GM23338 (cell line): ENCODE measurements around the gene NUBPL. TPM values are rescaled to one million over a fixed set of nuclear protein-coding genes. Genes with fewer than 3 reads are reported as not detected.
"Not testable (repeated sequence)": the region's sequence is repeated elsewhere in the genome, so short reads cannot be mapped to it uniquely, and the experiment has no call there.

ENCODE experiments used
- ATAC-seq: fragments of 200-7000 bp; cut with Tn5 transposase; 3 replicates; pipeline ENCODE4 v1.9.1; 2020
- DNase-seq: peaks from one replicate; pipeline ENCODE4 v3.0.0-alpha.2; 2015; ENCODE audit warnings: low spot score
- H2AFZ ChIP-seq: fragments of 200-600 bp; sonication (generic); 2 replicates; pipeline ENCODE4 v1.8.0; 2016; ENCODE audit warnings: antibody characterized with exemption, mild to moderate bottlenecking, moderate library complexity
- H3F3A ChIP-seq: fragments of 200-600 bp; sonication (generic); replicated peaks from 2 replicates; pipeline ENCODE4 v1.8.0; 2017; ENCODE audit warnings: antibody characterized with exemption, mixed run types, low read depth
- H3K27ac ChIP-seq: fragments of 200-600 bp; sonication (generic); 2 replicates; pipeline ENCODE4 v1.6.1; 2016; ENCODE audit warnings: low read depth
- H3K27me3 ChIP-seq: fragments of 200-600 bp; sonication (generic); 2 replicates; pipeline ENCODE4 v1.8.0; 2016; ENCODE audit warnings: mild to moderate bottlenecking, mixed run types, moderate library complexity; ENCODE audit not compliant: insufficient read depth
- H3K36me3 ChIP-seq: fragments of 200-600 bp; sonication (generic); 2 replicates; pipeline ENCODE4 v1.8.0; 2016; ENCODE audit warnings: mild to moderate bottlenecking; ENCODE audit not compliant: insufficient read depth
- H3K4me1 ChIP-seq: fragments of 200-600 bp; sonication (generic); 2 replicates; pipeline ENCODE4 v1.8.0; 2016; ENCODE audit warnings: mild to moderate bottlenecking, moderate library complexity; ENCODE audit not compliant: insufficient read depth
- H3K4me2 ChIP-seq: fragments of 200-600 bp; sonication (generic); 2 replicates; pipeline ENCODE4 v1.7.1; 2017; ENCODE audit warnings: mixed run types
- H3K4me3 ChIP-seq: fragments of 200-600 bp; sonication (generic); 2 replicates; pipeline ENCODE4 v1.6.1; 2016; ENCODE audit warnings: mixed run types
- H3K79me2 ChIP-seq: fragments of 200-600 bp; sonication (generic); replicated peaks from 2 replicates; pipeline ENCODE4 v1.8.0; 2017; ENCODE audit warnings: mild to moderate bottlenecking; ENCODE audit not compliant: insufficient read depth
- H3K9me2 ChIP-seq: fragments of 200-600 bp; sonication (generic); 2 replicates; pipeline ENCODE4 v1.8.0; 2017; ENCODE audit not compliant: insufficient read depth
- H4K20me1 ChIP-seq: fragments of 200-600 bp; sonication (generic); replicated peaks from 2 replicates; pipeline ENCODE4 v1.8.0; 2017; ENCODE audit warnings: mild to moderate bottlenecking; ENCODE audit not compliant: insufficient read depth
- H3K27ac Mint-ChIP-seq: 2 replicates; pipeline ENCODE4 v1.8.0; 2020; ENCODE audit warnings: inconsistent platforms, mild to moderate bottlenecking, moderate library complexity, mixed read lengths
- H3K27me3 Mint-ChIP-seq: 3 replicates; pipeline ENCODE4 v1.8.0; 2022; ENCODE audit warnings: low read depth, mild to moderate bottlenecking, moderate library complexity, mixed read lengths, inconsistent platforms; ENCODE audit not compliant: insufficient read depth, poor library complexity
- H3K36me3 Mint-ChIP-seq: 3 replicates; pipeline ENCODE4 v1.8.0; 2021; ENCODE audit warnings: low read depth, mild to moderate bottlenecking, inconsistent platforms, moderate library complexity, mixed read lengths
- H3K4me1 Mint-ChIP-seq: 3 replicates; pipeline ENCODE4 v1.8.0; 2020; ENCODE audit warnings: mild to moderate bottlenecking, inconsistent platforms, mixed read lengths
- H3K4me3 Mint-ChIP-seq: 3 replicates; pipeline ENCODE4 v1.8.0; 2021; ENCODE audit warnings: moderate library complexity, mild to moderate bottlenecking, inconsistent platforms, mixed read lengths
- H3K9me3 Mint-ChIP-seq: 3 replicates; pipeline ENCODE4 v1.8.0; 2020; ENCODE audit warnings: moderate library complexity, mild to moderate bottlenecking, inconsistent platforms, mixed read lengths
- CREB1 ChIP-seq: fragments of 250-450 bp; sonication (Bioruptor Pico); IDR thresholded peaks from 2 replicates; pipeline ENCODE4 v1.5.0; 2020; ENCODE audit warnings: low read depth, mild to moderate bottlenecking, moderate library complexity
- EZH2 ChIP-seq: fragments of 200-600 bp; sonication (generic); IDR thresholded peaks from one replicate; pipeline ENCODE4 v1.8.0; 2017; ENCODE audit warnings: antibody characterized with exemption, mild to moderate bottlenecking, low read depth; ENCODE audit not compliant: unreplicated experiment
- EZH2phosphoT487 ChIP-seq: fragments of 200-600 bp; sonication (generic); IDR thresholded peaks from one replicate; pipeline ENCODE4 v1.8.1; 2018; ENCODE audit warnings: antibody characterized with exemption; ENCODE audit not compliant: unreplicated experiment
- JUNB ChIP-seq: IDR thresholded peaks from one replicate; pipeline ENCODE4 v1.6.1; 2016; ENCODE audit warnings: antibody characterized with exemption; ENCODE audit not compliant: unreplicated experiment
- POLR2AphosphoS5 ChIP-seq: IDR thresholded peaks from 2 replicates; pipeline ENCODE4 v1.6.1; 2016; ENCODE audit warnings: antibody characterized with exemption, low read depth
- ZNF114 ChIP-seq: fragments of 250-450 bp; sonication (Bioruptor Pico); IDR thresholded peaks from 2 replicates; pipeline ENCODE4 v1.5.0; 2020; ENCODE audit warnings: mild to moderate bottlenecking, moderate library complexity
- ZNF331 ChIP-seq: fragments of 250-450 bp; sonication (Bioruptor Pico); IDR thresholded peaks from 2 replicates; pipeline ENCODE4 v1.5.0; 2020; ENCODE audit warnings: low read depth, mild to moderate bottlenecking, moderate library complexity
- polyA plus RNA-seq: library from polyadenylated mRNA; unstranded; fragments of >200 nt; fragmentation: Nextera tagmentation; extraction: Ambion mirVana; gene quantifications from 2 replicates; pipeline ENCODE4 v1.2.1, GENCODE V29; 2016
- total RNA-seq: library from RNA; depleted of rRNA; stranded (reverse); fragments of >200 nt; shearing (Covaris generic); gene quantifications from 2 replicates; pipeline ENCODE4 v1.2.3, GENCODE V29; 2014
- TF ChIP-seq, protein P1 (sequence below): IDR thresholded peaks from one replicate; pipeline ENCODE4 v1.6.1; 2018; ENCODE audit warnings: antibody characterized with exemption; ENCODE audit not compliant: unreplicated experiment
- TF ChIP-seq, protein P2 (sequence below): IDR thresholded peaks from 2 replicates; pipeline ENCODE4 v1.6.1; 2016; ENCODE audit warnings: antibody characterized with exemption

NUBPL gene
- total and polyA plus RNA-seq, 2 experiments from 2014 or later = 6.1 to 20.7 TPM

DNA sequence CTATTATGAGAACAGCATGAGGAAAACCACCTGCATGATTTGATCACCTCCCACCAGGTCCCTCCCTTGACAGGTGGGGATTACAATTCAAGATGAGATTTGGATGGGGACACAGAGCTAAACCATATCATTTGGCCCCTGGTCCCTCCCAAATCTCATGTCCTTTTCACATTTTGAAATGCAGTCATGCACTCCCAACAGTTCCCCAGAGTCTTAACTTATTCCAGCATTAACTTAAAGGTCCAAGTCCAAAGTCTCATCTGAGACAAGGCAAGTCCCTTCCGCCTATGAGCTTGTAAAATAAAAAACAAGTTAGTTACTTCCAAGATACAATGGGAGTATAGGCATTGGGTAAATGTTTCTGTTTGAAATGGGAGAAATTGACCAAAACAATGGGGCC is 189.8 kb downstream of the NUBPL start:
- H3K27ac Mint-ChIP-seq, H3K27me3 ChIP-seq, H3K4me1 ChIP-seq, H3K4me3 ChIP-seq, H3K4me1 Mint-ChIP-seq, H3K4me3 Mint-ChIP-seq, ATAC-seq, H3K27ac ChIP-seq, H3K4me2 ChIP-seq, H3F3A ChIP-seq, H3K36me3 ChIP-seq, H3K79me2 ChIP-seq, DNase-seq, H3K9me2 ChIP-seq, H3K27me3 Mint-ChIP-seq, H2AFZ ChIP-seq, H4K20me1 ChIP-seq: not testable (repeated sequence)
- Mint-ChIP-seq H3K9me3 (peaks cover 57% of the 10 kb centered on the region), H3K36me3 (peaks cover 36% of the 10 kb centered on the region)

DNA sequence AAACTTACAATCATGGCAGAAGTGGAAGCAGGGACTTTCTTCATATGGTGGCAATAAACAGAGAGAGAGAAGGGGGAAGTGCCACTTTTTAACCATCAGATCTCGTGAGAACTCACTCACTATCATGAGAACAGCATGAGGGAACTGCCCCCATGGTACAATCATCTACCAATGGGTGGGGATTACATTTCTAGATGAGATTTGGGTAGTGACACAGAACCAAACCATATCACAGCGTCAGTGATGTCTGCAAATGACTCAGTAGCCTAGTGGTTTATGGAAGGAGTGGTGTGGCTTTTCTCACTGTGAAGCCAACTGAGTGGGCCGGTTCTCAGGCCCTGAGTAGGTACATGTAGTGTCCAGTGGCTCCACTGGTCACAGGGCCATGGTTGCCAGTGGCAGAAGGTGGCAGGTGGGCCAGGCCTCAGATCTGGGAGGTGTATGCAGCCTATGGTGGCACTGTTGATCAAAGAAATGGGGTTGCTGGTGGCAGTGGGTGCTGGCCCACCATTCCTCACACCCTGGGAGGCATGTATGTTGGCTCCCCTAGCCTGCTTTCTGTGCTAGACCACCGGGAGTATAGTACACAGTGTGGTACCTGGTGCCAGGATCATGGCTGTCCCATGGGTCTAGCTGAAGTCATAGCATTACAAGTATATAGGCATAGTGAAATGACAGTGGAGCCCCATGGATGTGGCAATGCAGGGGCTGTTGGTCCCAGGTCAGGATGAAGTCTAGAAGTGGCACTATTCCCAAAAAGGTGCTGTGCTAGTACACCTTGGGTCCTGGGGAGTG is 191.9 kb downstream of the NUBPL start:
- no peak overlapping the region for H3K4me3 Mint-ChIP-seq
- 0 out of 3 replicates have a peak, but pooled peaks cover 2% of the 10 kb centered on the region for H3K4me1 Mint-ChIP-seq
- peaks cover 4% of the 10 kb centered on the region; the same call in 1 of the 2 replicates for H3K9me2 ChIP-seq
- H3K4me1 ChIP-seq = no peaks in the 10 kb centered on the region
- H3K27ac ChIP-seq = no peak overlapping the region
- H4K20me1 ChIP-seq = no peaks in the 10 kb centered on the region
- no peak overlapping the region for H3K27ac Mint-ChIP-seq
- peaks cover 40% of the 10 kb centered on the region for H3K9me3 Mint-ChIP-seq
- H2AFZ ChIP-seq = no peak overlapping the region
- H3K27me3 ChIP-seq = no peaks in the 10 kb centered on the region
- TF ChIP-seq JUNB (no peak), EZH2phosphoT487 (no peak), ZNF114 (no peak), EZH2 (no peak), CREB1 (CRISPR knock-in tag) (no peak), ZNF331 (CRISPR knock-in tag) (no peak), POLR2AphosphoS5 (no peak)
- TF ChIP-seq, protein P1, sequence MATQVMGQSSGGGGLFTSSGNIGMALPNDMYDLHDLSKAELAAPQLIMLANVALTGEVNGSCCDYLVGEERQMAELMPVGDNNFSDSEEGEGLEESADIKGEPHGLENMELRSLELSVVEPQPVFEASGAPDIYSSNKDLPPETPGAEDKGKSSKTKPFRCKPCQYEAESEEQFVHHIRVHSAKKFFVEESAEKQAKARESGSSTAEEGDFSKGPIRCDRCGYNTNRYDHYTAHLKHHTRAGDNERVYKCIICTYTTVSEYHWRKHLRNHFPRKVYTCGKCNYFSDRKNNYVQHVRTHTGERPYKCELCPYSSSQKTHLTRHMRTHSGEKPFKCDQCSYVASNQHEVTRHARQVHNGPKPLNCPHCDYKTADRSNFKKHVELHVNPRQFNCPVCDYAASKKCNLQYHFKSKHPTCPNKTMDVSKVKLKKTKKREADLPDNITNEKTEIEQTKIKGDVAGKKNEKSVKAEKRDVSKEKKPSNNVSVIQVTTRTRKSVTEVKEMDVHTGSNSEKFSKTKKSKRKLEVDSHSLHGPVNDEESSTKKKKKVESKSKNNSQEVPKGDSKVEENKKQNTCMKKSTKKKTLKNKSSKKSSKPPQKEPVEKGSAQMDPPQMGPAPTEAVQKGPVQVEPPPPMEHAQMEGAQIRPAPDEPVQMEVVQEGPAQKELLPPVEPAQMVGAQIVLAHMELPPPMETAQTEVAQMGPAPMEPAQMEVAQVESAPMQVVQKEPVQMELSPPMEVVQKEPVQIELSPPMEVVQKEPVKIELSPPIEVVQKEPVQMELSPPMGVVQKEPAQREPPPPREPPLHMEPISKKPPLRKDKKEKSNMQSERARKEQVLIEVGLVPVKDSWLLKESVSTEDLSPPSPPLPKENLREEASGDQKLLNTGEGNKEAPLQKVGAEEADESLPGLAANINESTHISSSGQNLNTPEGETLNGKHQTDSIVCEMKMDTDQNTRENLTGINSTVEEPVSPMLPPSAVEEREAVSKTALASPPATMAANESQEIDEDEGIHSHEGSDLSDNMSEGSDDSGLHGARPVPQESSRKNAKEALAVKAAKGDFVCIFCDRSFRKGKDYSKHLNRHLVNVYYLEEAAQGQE = no peak
- TF ChIP-seq, protein P2, sequence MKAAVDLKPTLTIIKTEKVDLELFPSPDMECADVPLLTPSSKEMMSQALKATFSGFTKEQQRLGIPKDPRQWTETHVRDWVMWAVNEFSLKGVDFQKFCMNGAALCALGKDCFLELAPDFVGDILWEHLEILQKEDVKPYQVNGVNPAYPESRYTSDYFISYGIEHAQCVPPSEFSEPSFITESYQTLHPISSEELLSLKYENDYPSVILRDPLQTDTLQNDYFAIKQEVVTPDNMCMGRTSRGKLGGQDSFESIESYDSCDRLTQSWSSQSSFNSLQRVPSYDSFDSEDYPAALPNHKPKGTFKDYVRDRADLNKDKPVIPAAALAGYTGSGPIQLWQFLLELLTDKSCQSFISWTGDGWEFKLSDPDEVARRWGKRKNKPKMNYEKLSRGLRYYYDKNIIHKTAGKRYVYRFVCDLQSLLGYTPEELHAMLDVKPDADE = no peak
- peaks cover 25% of the 10 kb centered on the region for H3K36me3 Mint-ChIP-seq
- no peaks in the 10 kb centered on the region for H3K36me3 ChIP-seq
- no peak overlapping the region for H3K4me2 ChIP-seq
- no peaks in the 10 kb centered on the region for H3F3A ChIP-seq
- H3K27me3 Mint-ChIP-seq = peaks cover 3% of the 10 kb centered on the region
- H3K4me3 ChIP-seq = no peak overlapping the region
- ATAC-seq (no peak), DNase-seq (no peak)
- no peaks in the 10 kb centered on the region for H3K79me2 ChIP-seq
